GF-D8 (cell line): ENCODE data around the gene STAM2.
"Not testable (repeated sequence)": the region's sequence is repeated elsewhere in the genome, so short reads cannot be mapped to it uniquely, and the experiment has no call there.

ENCODE experiments used
- DNase-seq: peaks from one replicate; lab custom pipeline; 2025; lab: John Stamatoyannopoulos, UW

The STAM2 gene

DNA sequence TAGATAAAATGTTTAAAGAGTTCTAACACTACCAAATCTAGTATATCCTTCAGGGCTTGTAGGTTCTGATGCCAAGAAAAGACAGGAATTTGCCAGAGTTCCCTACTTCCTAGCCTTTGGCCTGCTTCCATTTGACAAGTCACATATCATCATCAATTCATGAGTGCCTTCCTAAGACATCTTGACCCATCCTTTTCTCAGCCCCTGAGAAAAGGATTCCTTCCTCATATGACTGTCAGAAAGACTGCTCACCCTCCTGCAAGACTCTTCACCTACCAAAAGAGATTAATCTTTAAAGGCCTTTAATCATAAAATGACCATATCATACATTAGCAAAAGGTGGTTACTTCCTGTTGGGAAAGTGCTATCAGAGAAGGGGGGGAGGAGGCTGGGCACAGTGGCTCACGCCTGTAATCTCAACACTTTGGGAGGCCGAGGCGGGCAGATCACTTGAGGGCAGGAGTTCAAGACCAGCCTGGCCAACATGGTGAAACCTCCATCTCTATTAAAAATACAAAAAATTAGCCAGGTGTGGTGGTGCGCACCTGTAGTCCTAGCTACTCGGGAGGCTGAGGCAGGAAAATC is 3.3 kb downstream of the STAM2 start:
- DNase-seq, result not testable (repeated sequence)

DNA sequence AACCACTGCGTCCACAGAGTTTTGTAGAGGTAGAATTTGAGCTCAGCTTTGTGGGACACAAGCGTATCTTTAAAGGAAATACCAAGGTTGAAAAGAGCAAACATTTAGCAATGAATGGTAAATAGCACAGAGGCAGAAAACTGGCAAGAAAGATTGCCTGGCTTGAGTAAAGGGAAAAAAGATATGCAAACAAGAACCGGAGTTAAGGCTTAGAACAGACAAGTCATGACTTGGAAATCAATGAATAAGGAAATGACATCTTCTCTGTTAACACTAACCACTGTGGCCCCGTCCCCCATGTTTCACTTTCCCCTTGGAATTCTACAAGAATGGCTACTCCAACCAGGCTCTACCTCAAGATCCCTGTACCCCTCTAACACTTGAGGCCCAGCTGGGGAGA is 3.8 kb downstream of the STAM2 start:
- no peak for DNase-seq

DNA sequence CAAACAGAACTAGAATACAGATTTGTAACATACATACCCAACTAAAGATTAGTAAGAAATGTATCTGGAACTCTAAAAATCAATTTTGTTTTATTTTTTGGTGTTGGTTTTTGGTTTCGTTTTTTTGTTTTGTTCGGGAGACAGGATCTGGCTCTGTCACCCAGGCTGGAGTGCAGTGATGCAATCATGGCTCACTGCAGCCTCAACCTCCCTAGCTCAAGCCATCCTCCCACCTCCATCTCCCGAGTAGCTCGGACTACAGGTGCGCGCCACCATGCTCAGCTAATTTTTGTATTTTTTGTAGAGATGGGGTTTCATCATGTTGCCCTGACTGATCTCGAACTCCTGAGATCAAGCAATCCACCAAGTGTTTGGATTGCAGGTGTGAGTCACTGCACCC is 6.4 kb downstream of the STAM2 start:
- DNase-seq, result not testable (repeated sequence)

DNA sequence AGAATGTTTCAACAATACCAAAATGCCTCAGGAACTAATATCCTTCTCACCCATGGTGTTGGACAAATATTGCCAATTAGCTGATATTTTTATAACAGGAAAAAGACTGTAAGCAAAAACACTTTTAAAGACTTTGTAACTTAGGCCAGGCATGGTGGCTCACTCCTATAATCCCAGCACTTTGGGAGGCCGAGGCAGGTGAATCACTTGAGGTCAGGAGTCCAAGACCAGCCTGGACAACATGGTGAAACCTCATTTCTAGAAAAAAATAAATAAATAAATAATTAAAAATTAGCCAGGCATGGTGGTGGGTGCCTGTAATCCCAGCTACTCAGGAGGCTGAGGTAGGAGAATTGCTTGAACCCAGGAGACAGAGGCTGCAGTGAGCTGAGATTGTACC is 8.1 kb downstream of the STAM2 start:
- DNase-seq, result not testable (repeated sequence)

DNA sequence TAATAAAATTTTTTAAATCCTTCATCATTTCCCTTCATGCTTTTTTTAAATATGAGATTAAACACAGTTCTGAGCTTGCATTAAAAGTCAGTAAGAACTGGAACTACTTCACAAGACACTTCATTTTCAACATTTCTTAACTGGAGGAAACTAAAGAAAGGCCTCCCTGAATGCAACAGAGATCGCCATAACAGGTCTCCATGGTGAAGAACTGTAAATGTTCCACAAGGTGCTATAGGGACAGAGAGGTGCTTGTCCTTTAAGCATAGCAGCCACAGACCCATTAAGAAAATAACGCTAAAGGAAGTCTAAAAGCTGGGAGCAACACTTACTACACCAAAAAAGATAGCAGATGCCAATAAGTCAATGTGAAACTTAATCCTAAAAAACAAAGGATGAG is 8.5 kb downstream of the STAM2 start:
- DNase-seq, result no peak

DNA sequence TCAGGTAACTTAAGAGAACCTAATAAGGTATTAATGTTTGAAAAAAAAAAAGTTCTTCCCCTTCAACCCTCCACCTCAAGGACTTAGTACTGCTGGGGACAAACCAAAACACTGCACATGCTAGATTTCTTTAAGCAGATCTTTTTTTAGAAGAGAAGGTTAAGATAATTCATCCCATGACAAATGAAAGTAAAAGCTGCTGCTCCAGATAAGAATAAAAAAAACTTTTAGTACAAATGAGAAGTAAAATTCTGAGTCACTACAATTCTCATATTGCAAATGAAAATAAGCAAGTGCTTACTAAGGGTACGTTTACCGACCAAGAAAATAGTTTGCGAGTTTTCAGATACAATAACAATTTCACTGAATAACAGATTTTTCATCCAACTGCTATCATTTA is 8.9 kb downstream of the STAM2 start:
- DNase-seq, result no peak

DNA sequence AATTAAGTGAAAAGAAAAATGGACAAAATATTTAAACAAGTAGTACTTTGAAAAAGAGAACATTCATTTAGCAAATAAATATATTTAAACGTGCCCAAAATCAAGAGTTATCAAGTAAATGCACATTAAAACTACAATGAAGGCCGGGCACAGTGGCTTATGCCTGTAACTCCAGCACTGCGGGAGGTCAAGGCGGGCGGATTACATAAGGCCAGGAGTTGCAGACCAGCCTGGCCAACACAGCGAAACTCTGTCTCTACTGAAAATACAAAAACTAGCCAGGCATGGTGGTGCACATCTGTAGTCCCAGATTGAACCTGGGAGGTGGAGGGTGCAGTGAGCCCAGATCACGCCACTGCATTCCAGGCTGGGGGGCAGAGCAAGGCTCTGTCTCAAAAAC is 9.8 kb downstream of the STAM2 start:
- DNase-seq, result no peak

DNA sequence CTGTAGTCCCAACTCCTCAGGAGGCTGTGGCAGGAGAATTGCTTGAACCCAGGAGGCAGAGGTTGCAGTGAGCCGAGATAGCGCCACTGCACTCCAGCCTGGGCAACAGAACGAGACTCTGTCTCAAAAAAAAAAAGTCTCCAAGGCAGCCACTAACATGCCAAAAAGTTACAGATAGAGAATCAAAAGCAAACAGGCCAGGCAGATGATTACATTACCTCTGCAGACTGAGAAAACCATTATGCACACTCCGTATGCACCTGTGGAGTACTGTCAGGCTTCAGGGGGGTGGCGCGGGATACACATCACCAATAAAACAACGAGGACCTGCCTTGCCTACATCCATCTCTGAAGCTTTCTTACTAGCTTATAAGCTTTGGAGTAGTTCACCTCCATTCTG is 10.3 kb downstream of the STAM2 start:
- no peak for DNase-seq

DNA sequence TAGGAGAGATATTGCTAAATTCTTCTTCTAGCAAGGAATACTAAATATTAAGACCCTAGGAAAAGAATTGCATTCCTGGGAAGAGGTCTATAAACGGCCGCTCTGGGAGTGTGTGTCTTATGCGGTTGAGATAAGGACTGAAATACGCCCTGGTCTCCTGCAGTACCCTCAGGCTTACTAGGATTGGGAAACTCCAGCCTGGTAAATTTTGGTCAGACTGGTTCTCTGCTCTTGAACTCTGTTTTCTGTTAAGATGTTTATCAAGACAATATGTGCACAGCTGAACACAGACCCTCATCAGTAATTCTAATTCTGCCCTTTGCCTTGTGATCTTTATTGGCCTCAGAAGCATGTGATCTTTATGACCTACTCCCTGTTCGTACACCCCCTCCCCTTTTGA is 11.9 kb downstream of the STAM2 start:
- DNase-seq, result not testable (repeated sequence)

DNA sequence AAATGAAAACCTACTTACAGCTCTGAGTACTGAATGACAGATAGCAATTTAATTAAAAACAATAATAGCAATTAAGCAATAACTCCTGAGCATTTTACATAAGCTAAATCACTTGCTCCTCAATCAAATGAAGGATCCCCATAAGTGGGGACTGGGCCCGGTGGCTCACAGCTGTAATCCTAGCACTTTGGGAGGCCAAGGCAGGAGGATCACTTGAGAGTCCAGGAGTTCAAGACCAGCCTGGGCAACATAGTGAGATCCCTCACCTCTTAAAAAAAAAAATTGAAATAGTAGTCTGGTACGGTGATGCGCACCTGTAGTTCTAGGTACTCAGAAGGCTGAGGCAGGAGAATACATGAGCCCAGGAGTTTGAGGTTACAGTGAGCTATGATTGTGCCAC is 13.4 kb downstream of the STAM2 start:
- no peak for DNase-seq

DNA sequence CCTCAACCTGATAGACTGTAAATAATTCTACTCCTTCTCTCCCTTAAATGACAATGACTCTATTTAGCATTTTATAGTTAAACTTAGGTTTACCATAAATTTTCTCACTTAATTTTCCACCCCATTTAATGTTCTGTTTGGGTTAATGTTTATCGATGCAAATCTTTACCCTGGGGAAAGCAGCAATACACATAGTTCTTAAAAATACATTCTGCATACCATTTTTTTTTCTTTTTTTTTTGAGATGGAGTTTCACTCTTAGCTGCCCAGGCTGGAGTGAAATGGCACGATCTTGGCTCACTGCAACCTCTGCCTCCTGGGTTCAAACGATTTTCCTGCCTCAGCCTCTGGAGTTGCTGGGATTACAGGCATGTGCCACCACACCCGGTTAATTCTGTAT is 14.0 kb downstream of the STAM2 start:
- no peak for DNase-seq

DNA sequence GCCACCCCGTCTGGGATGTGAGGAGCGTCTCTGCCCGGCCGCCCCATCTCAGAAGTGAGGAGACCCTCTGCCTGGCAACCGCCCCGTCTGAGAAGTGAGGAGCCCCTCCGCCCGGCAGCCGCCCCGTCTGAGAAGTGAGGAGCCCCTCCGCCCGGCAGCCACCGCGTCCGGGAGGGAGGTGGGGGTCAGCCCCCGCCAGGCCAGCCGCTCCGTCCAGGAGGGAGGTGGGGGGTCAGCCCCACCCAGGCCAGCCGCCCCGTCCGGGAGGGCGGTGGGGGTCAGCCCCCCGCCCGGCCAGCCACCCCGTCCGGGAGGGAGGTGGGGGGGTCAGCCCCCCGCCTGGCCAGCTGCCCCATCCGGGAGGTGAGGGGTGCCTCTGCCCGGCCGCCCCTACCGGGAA is 15.2 kb downstream of the STAM2 start:
- DNase-seq, result not testable (repeated sequence)

DNA sequence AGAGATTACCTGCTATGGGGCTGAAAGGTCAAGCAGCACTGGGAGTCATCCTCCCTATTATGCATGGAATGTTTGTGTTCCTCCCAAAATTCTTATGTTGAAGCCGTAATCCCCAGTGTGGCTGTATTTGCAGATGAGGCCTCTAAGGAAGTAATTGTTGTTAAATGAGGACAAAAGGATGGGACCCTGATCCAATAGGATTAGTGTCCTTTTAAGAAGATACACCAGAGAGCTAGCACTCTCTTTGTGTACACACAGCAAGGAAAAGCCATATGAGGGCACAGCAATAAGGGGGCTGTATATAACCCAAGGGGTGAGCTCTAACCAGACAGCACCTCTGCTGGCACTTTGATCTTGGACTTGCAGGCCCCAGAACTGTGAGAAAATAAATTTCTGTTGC is 18.3 kb downstream of the STAM2 start:
- no peak for DNase-seq

DNA sequence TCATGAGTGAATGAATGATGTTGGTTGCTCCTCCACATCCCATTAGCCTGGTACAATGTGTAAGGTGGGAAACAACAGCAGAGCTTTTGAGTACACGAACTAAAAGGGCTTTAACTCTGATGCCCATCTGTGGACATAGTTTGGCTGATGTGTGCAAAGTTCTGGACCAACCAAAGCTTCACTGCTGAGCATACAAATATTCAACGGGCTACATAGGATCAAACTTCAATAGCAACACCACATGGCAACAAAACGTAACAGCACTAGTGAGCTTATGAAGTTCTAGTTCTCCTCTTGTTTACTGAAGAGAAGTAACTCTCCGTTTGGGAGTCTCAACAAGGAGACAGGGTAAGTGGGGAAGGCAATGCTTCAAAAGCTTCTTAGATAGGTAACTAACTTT is 20.4 kb downstream of the STAM2 start:
- DNase-seq, result no peak

DNA sequence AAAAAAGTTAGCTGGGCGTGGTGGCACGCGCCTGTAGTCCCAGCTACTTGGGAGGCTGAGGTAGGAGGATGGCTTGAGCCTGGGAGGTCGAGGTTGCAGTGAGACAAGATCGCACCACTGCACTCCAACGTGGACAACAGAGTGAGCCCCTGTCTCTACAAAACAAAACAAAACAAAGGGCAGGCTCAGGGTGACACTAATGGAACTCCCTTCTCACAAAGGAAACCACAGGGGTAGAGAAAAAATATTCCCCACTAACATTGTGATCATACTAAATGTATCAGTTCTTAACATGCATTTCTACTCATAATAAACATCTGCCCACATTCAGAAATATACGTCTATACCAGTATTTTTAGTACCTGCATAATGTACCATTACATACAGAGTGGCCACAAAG is 21.1 kb downstream of the STAM2 start:
- no peak for DNase-seq

DNA sequence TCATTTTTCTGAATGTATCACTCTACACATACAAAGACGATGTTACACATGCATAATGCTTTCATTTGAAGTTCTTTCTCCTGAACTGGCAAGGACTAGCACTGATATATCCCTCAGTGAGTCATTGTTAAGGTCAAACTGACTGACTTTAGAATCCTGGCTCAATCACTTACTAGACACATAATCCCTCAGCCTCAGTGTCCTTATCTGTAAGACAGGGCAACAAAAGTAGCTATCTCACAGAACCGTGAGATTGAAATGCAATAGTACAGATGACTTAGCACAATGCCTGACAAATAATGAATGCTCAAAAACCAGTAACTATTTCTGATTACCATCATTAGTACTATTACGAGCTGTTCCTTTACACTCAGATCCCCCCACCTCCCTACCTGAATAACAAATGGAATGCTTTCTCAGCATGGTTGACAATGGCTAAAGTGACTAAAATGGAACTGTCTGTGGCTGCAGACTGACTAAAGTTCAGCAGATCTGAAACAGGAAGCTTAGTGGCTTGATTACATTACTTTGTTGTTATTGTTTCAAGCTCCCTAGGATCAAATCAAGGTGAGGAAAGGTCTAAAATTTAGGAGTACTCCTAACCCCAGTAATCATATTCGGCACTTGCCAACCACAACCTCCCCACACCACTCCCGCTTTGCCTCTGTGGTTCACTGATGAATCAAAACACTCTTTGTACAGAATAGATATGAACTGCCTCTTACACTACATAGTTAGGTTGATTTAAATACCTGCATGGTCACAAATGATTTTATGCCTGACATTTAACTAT is 40.9 kb downstream of the STAM2 start:
- DNase-seq, result no peak

DNA sequence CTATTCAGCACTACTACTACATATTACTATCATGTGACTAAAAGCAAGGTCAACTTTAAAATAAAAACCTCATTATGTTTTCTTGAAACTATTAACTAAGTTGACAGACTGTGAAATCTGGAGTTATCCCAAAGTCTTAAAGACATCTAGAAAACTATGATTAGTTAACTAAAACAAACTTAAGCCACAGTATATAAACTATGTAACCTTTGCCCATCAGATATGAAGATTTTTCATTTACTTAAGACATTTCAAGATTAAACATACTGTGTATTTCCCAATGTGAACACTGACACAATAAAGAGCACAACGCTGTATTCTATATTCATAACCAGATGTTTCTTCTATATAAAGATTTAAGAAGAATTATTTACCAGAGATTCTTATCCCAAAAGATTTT is 43.3 kb downstream of the STAM2 start:
- DNase-seq, result no peak

DNA sequence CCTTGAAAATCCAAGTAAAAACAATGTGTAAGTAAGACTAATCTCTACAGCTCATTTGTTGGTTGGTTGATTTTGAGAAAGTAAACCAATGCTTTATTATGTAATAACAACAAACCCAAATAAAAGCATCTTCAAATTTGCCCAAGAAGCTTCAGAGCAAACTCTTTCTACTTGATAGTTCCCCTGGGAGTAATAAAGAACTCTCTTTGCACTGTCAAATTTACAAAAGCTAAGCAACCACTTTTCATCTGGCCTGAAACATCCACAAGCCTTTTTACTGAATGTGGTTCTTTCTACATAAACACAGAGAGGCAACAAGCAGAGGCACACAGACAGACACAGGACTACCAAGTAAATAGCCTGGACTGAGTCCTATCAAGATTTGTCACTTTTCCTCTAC is 47.9 kb downstream of the STAM2 start:
- DNase-seq, result no peak

DNA sequence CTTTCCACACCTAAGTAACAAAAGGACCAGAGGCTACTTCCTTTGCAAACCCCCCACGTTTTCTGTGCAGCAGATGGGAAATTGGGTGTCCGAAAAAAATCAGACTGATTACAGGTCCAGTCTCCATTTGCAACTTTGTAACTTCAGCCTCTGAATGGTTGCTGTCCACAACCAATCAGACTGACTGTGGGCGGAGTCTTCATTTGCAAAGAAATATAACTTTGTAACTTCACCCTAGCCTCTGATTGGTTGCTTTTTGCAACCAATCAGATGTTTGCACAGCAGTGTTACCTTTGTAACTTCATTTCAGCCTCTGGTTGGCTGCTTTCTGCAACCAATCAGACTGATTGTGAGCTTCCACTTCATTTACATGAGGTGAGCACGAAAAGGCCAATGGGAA is 48.9 kb downstream of the STAM2 start:
- DNase-seq, result no peak

DNA sequence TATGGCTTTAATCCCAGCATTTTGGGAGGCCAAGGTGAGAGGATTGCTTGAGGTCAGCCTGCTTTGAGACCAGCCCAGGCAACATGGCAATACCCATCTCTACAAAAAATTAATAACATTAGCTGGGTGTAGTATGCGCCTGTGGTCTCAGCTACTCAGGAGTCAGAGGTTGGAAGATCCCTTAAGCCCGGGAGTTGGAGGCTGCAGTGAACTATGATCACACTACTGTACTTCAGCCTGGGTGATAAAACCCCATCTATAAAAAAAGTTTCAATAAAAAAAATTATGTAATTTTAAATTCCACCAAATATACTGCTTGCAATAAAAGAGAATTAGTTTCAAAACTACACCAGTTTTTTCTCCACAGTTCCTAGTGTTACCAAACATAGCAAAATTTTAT is 53.4 kb downstream of the STAM2 start:
- DNase-seq, result no peak

DNA sequence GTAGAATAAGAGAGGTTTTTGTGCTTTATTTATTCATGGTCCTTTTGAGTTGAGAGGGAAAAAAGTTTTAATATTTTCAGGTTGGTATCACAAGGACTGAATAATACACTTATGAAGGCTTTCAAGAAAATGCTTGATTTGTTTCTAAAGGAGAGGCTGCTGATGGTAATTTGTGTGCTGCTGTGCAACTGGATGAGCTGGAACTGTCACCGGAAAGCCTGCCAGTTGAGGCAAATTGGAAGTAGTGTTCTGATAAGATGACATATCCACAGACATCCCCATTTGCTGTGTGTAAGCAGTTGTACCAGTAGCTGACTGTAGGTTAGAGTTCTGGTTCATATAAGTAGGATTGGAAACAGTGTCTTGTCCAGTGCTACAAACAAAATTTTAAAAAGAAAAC is 55.1 kb downstream of the STAM2 start:
- DNase-seq, result no peak

DNA sequence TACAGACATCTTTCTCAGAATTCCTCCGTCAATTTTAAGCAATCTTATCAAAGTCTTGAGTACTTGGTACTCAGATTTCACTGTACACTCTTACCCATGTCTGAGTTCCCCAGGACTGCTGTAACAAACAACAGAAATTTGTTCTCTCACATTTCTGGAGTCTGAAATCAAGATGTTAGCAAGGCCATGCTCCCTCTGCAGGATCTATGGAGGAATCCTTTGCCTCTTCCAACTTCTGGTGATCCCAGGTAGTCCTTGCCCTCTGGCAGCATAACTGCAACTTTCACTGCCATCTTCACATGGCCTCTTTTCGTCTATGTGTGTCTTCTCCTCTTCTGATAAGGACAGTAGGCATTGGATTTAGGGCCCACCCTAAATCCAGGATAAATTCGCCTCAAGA is 59.6 kb downstream of the STAM2 start:
- DNase-seq, result no peak

DNA sequence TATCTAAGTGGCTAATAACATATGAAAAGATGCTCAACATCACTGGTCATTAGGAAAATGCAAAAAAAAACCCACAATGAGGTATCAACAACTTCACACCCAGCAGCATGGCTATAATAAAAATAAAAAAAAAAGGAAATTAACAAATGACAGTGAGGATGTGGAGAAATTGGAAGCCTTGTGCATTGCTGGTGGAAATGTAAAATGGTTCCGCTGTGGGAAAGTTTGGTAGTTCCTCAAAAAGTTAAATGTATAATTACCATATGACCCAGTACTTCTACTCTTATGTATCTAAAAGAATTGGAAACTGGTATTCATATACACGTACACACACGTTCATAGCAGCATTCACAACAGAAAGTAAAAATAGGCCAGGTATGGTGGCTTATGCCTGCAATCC is 61.2 kb downstream of the STAM2 start:
- DNase-seq, result no peak

DNA sequence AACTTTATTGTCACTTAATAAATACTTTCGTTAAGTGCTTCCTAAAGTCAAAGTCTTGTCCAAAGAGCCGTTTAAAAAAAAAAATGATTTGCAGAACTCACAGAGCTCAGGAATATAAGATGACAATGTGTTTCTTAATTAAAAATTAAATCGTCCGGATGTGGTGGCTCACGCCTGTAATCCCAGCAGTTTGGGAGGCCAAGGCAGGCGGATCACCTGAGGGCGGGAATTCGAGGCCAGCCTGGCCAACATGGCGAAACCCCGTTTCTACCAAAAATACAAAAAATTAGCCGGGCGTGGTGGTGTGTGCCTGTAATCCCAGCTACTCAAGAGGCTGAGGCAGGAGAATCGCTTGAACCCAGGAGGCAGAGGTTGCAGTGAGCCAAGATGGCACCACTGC is 68.4 kb downstream of the STAM2 start:
- not testable (repeated sequence) for DNase-seq
